ENCODE measurements around the gene ANKRD6. TPM values are rescaled to one million over a fixed set of nuclear protein-coding genes. Genes with fewer than 3 reads are reported as not detected.

ANKRD6 gene
- total RNA-seq, 1 experiment from 2014 or later = 5.6 TPM

DNA sequence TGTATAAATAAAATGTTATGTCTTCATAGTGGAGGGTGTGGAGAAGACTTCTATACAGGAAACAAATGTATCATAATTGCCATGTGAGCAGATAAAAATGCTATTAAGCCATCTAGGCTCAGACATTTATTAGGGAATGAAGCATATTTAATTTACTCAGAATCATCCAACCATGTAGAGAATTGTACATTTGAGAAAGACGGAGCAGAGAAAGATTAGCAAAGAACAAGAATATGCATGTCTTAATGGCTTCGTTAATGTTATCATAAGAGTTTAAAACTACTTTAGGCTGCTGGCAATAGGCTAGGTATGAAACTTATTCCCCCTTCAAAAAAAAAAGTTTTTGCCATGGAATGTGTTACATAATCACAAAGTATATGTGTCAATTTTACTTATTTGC, 6.1 kb downstream of the ANKRD6 start:
- Histone ChIP-seq H2BK120ac (ENCODE audit: low read depth, low read length, poor library complexity, severe bottlenecking) (no peak overlapping the region), H3K4me1 (ENCODE audit: insufficient read depth, low read length) (no peaks in the 10 kb centered on the region), H4K91ac (ENCODE audit: insufficient read length, low read depth, low read length) (no peak overlapping the region), H2AFZ (ENCODE audit: low read length) (no peak overlapping the region), H3K4ac (ENCODE audit: low read depth, low read length) (no peak overlapping the region), H3K79me2 (ENCODE audit: insufficient read depth, low read length) (no peaks in the 10 kb centered on the region), H3K56ac (ENCODE audit: insufficient read length, low read depth, low read length) (no peak overlapping the region), H3K23ac (ENCODE audit: insufficient read length, low read depth, low read length) (no peak overlapping the region), H2BK5ac (ENCODE audit: insufficient read length, low read length) (no peak overlapping the region), H2AK5ac (ENCODE audit: insufficient read length, low read length) (no peak overlapping the region), H2BK20ac (ENCODE audit: low read depth, low read length, poor library complexity, severe bottlenecking) (no peak overlapping the region), H3K27ac (ENCODE audit: insufficient read length, low read depth, low read length) (no peak overlapping the region), H3K23me2 (ENCODE audit: insufficient read length, low read depth, low read length, poor library complexity, severe bottlenecking) (no peaks in the 10 kb centered on the region), H3K9me3 (ENCODE audit: control insufficient read depth, low read depth, low read length) (no peaks in the 10 kb centered on the region), H2BK12ac (ENCODE audit: insufficient read length, low read depth, low read length) (no peak overlapping the region), H3K4me2 (ENCODE audit: insufficient read depth, insufficient read length, low read length) (no peak overlapping the region), H4K20me1 (ENCODE audit: control insufficient read depth, insufficient read depth, insufficient read length) (no peaks in the 10 kb centered on the region), H4K8ac (replicated peaks; ENCODE audit: insufficient read length, low read depth, low read length) (no peak overlapping the region), H3K79me1 (ENCODE audit: insufficient read depth, low read depth, low read length, poor library complexity, severe bottlenecking) (no peaks in the 10 kb centered on the region), H3T11ph (ENCODE audit: low read length) (no peak overlapping the region), H3K9ac (ENCODE audit: extremely low read depth, insufficient read length, low read length) (no peak overlapping the region), H4K5ac (ENCODE audit: insufficient read length, low read depth, low read length) (no peak overlapping the region), H3K14ac (ENCODE audit: insufficient read depth, low read length) (no peak overlapping the region), H3K18ac (ENCODE audit: insufficient read length, low read depth, low read length) (no peak overlapping the region), H2BK15ac (ENCODE audit: low read depth, low read length) (no peak overlapping the region), H3K27me3 (ENCODE audit: insufficient read depth, low read length) (peaks cover 1% of the 10 kb centered on the region)
- Mint-ChIP-seq H3K27ac (no peak overlapping the region), H3K4me1 (peaks cover 17 to 18% of the 10 kb centered on the region in 2 experiments), H3K36me3 (ENCODE audit: insufficient read depth in 1 of 3, low read depth in 3 of 3) (0 out of 7 replicates have a peak, but pooled peaks cover 0 to 3% (median 1%) of the 10 kb centered on the region in 3 experiments), H3K27me3 (ENCODE audit: low read depth) (peaks cover 99% of the 10 kb centered on the region), H3K9me3 (peaks cover 3 to 8% of the 10 kb centered on the region in 2 experiments; a peak in 4 of 5 replicates), H3K4me3 (no peak overlapping the region)
- TF ChIP-seq, protein P1, sequence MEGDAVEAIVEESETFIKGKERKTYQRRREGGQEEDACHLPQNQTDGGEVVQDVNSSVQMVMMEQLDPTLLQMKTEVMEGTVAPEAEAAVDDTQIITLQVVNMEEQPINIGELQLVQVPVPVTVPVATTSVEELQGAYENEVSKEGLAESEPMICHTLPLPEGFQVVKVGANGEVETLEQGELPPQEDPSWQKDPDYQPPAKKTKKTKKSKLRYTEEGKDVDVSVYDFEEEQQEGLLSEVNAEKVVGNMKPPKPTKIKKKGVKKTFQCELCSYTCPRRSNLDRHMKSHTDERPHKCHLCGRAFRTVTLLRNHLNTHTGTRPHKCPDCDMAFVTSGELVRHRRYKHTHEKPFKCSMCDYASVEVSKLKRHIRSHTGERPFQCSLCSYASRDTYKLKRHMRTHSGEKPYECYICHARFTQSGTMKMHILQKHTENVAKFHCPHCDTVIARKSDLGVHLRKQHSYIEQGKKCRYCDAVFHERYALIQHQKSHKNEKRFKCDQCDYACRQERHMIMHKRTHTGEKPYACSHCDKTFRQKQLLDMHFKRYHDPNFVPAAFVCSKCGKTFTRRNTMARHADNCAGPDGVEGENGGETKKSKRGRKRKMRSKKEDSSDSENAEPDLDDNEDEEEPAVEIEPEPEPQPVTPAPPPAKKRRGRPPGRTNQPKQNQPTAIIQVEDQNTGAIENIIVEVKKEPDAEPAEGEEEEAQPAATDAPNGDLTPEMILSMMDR (conservative IDR thresholded peaks at IDR 0.05) = no peak
- no CpG with 5 or more reads among the region's 2 CpGs for WGBS (ENCODE audit: extremely low coverage, insufficient read length, low lambda C conversion rate)
- no peak for DNase-seq
